PC-9 (cell line): ENCODE results near the gene USP48. TPM values are rescaled to one million over a fixed set of nuclear protein-coding genes. Genes with fewer than 3 reads are reported as not detected.

Experiments
- BruUV-seq: library from RNA; stranded (reverse); fragments of 400-500 nt; replicated peaks from 2 replicates; lab custom pipeline; 2021; lab: Mats Ljungman, UMichigan
- CTCF ChIA-PET: fragments of 300-600 bp; sonication (Branson Sonifier 250); formaldehyde crosslinking; loops from one replicate; lab custom pipeline; 2022; ENCODE audit warnings: antibody characterized with exemption; lab: Charles Lee
- POLR2A ChIA-PET: fragments of 300-600 bp; sonication (Branson Sonifier 250); formaldehyde crosslinking; loops from one replicate; lab custom pipeline; 2022; ENCODE audit warnings: antibody characterized with exemption; ENCODE audit not compliant: unreplicated experiment; lab: Charles Lee
- DNase-seq, 2 experiments: peaks; one replicate each; pipeline versions ENCODE4 v3.0.0 to v3.0.0-alpha.2; 2015 to 2022; ENCODE audit warnings: mixed read lengths in 1 of 2
- H2AFZ ChIP-seq: fragments of 200-600 bp; sonication (generic); 2 replicates; pipeline ENCODE4 v1.8.1; 2017; ENCODE audit warnings: antibody characterized with exemption
- H3F3A ChIP-seq: fragments of 200-600 bp; sonication (generic); 2 replicates; pipeline ENCODE4 v1.8.1; 2017; ENCODE audit warnings: antibody characterized with exemption, mild to moderate bottlenecking, low read depth; ENCODE audit not compliant: insufficient read depth
- H3K27ac ChIP-seq: fragments of 200-600 bp; sonication (generic); 2 replicates; pipeline ENCODE4 v1.6.1; 2016; ENCODE audit warnings: mixed run types
- H3K27me3 ChIP-seq: fragments of 200-600 bp; sonication (generic); 2 replicates; pipeline ENCODE4 v1.6.1; 2016; ENCODE audit warnings: low read depth, mixed run types; ENCODE audit not compliant: insufficient read depth
- H3K36me3 ChIP-seq: fragments of 200-600 bp; sonication (generic); 2 replicates; pipeline ENCODE4 v1.6.1; 2016; ENCODE audit warnings: low read depth, mixed run types
- H3K4me1 ChIP-seq: fragments of 200-600 bp; sonication (generic); replicated peaks from 2 replicates; pipeline ENCODE4 v1.6.1; 2016; ENCODE audit warnings: mixed run types; ENCODE audit not compliant: insufficient read depth
- H3K4me2 ChIP-seq: fragments of 200-600 bp; sonication (generic); 2 replicates; pipeline ENCODE4 v1.6.1; 2017; ENCODE audit warnings: mixed run types
- H3K4me3 ChIP-seq: fragments of 200-600 bp; sonication (generic); 2 replicates; pipeline ENCODE4 v1.6.1; 2016; ENCODE audit warnings: mixed run types
- H3K79me2 ChIP-seq: fragments of 200-600 bp; sonication (generic); 2 replicates; pipeline ENCODE4 v1.6.1; 2017; ENCODE audit warnings: low read depth, mixed run types
- H3K9me2 ChIP-seq: fragments of 200-600 bp; sonication (generic); 2 replicates; pipeline ENCODE4 v1.8.1; 2017; ENCODE audit warnings: mild to moderate bottlenecking; ENCODE audit not compliant: insufficient read depth
- H3K9me3 ChIP-seq: fragments of 200-600 bp; sonication (generic); 2 replicates; pipeline ENCODE4 v1.8.1; 2016; ENCODE audit warnings: low read depth; ENCODE audit not compliant: insufficient read depth
- H4K20me1 ChIP-seq: fragments of 200-600 bp; sonication (generic); 2 replicates; pipeline ENCODE4 v1.8.1; 2017; ENCODE audit not compliant: insufficient read depth
- EZH2 ChIP-seq: fragments of 200-600 bp; sonication (generic); IDR thresholded peaks from 2 replicates; pipeline ENCODE4 v1.8.0; 2017; ENCODE audit warnings: antibody characterized with exemption, low read depth
- intact Hi-C: fragments of 100-400 bp; cut with micrococcal nuclease; formaldehyde crosslinking; loops from one replicate; pipeline ENCODE4 v1.10.0; 2022; ENCODE audit not compliant: unreplicated experiment
- total RNA-seq: library from RNA; stranded (reverse); gene quantifications from 2 replicates; pipeline ENCODE4 v1.2.3, GENCODE V29; 2021
- TF ChIP-seq, protein P1 (sequence below): fragments of 200-600 bp; sonication (generic); conservative IDR thresholded peaks from 2 replicates; pipeline ENCODE4 v1.6.1; 2017; ENCODE audit warnings: mixed run types, antibody characterized with exemption, mild to moderate bottlenecking, moderate library complexity

Gene USP48
- total RNA-seq, 1 experiment from 2014 or later = 63.1 TPM

- CTCF ChIA-PET = no interaction called here
- DNase-seq = no peak
- Histone ChIP-seq H3K36me3 (no peaks in the 10 kb centered on the region), H3K27ac (no peak overlapping the region), H2AFZ (no peak overlapping the region), H3K79me2 (no peaks in the 10 kb centered on the region), H3K9me2 (no peaks in the 10 kb centered on the region), H3K4me2 (no peak overlapping the region), H4K20me1 (no peaks in the 10 kb centered on the region), H3K9me3 (no peaks in the 10 kb centered on the region), H3F3A (no peaks in the 10 kb centered on the region), H3K4me1 (no peaks in the 10 kb centered on the region), H3K4me3 (no peak overlapping the region), H3K27me3 (no peaks in the 10 kb centered on the region)
- intact Hi-C loops = no loop called here
- POLR2A ChIA-PET = interaction anchor here (0.6 kb wide), 1 partner anchor 185 kb away, joined by 3 read pairs; no protein-coding TSS in a partner anchor
- TF ChIP-seq EZH2 = no peak
- TF ChIP-seq, protein P1, sequence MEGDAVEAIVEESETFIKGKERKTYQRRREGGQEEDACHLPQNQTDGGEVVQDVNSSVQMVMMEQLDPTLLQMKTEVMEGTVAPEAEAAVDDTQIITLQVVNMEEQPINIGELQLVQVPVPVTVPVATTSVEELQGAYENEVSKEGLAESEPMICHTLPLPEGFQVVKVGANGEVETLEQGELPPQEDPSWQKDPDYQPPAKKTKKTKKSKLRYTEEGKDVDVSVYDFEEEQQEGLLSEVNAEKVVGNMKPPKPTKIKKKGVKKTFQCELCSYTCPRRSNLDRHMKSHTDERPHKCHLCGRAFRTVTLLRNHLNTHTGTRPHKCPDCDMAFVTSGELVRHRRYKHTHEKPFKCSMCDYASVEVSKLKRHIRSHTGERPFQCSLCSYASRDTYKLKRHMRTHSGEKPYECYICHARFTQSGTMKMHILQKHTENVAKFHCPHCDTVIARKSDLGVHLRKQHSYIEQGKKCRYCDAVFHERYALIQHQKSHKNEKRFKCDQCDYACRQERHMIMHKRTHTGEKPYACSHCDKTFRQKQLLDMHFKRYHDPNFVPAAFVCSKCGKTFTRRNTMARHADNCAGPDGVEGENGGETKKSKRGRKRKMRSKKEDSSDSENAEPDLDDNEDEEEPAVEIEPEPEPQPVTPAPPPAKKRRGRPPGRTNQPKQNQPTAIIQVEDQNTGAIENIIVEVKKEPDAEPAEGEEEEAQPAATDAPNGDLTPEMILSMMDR = no peak
- BruUV-seq = no TSS peak
Observed at GRCh38 chr1:21706151-21706835, 76.7 kb downstream of the USP48 start.

DNA sequence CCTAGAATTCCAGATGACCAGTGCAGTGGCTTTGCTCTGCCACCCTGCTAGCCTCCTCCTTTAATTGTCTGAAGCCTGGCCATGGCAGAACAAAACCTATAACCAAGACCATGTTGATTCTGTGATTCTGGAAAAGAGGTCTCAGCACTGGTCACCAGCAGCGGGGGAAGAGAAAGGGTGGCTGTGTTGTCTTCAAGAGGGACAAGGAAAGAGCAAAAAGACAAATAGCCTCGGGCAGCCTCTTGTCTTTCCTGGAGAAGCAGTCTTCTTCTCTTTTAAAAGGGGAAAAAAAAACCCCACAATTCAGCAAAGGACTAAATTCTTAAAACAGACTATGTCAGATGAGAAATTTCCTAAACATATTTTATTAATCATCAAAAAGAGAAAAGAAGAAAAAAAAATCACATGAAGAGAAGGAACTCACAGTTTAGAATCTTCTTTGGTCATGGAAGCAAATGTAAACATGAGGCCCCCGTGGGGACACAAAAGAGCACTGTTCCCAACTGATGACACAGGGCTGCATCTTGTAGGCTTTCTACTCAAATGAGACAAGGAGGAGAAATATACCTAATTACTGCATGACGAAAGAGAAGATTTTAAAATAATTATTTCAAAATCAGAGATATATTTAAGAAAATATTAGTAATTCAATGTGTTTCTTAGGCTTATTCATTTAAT, 77.5 kb downstream of the USP48 start:
- no peaks in the 10 kb centered on the region for H3K36me3 ChIP-seq

DNA sequence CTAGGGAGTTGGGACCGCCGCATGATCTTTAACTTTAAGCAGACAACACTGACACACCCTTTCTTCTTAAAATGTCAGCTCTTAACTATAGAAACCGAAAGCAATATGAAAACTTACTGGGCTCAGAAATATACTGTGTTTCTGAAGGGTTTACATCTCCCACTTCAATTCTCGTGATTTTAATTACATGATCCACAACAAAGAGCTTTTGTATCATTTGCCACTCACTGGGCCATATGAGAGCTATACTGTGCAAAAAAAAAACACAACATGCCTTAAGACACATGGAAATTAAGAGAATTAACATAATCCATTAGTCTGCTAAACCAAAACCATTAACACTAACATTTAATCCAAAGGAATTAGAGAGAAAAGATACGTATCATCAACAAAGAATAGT, 78.8 kb downstream of the USP48 start:
- Histone ChIP-seq H3K9me2 (no peaks in the 10 kb centered on the region), H3K4me1 (no peaks in the 10 kb centered on the region), H3K27me3 (no peaks in the 10 kb centered on the region), H3K79me2 (no peaks in the 10 kb centered on the region), H3K9me3 (no peaks in the 10 kb centered on the region), H3F3A (no peaks in the 10 kb centered on the region), H4K20me1 (no peaks in the 10 kb centered on the region), H3K27ac (no peak overlapping the region), H2AFZ (no peak overlapping the region), H3K4me3 (no peak overlapping the region), H3K36me3 (no peaks in the 10 kb centered on the region), H3K4me2 (no peak overlapping the region)
- POLR2A ChIA-PET = interaction anchor here (0.6 kb wide), 1 partner anchor 35 kb away, joined by 3 read pairs; no protein-coding TSS in a partner anchor
- intact Hi-C loops = loop anchor here (5.0 kb wide), 2 partner anchors 38 to 113 kb away; no protein-coding TSS in a partner anchor
- no peak for TF ChIP-seq EZH2
- TF ChIP-seq, protein P1 = no peak
- no peak for DNase-seq
- no TSS peak for BruUV-seq
- CTCF ChIA-PET = interaction anchor here (0.7 kb wide), 2 partner anchors 218 to 315 kb away, joined by 3 to 4 read pairs; no protein-coding TSS in a partner anchor

More for the DNA sequence above, 77.5 kb downstream of the USP48 start:
- DNase-seq = no peak
- no peaks in the 10 kb centered on the region for H3K27me3 ChIP-seq
- H2AFZ ChIP-seq = no peak overlapping the region
- BruUV-seq = no TSS peak
- intact Hi-C loops = no loop called here
- H3F3A ChIP-seq = no peaks in the 10 kb centered on the region
- no peak overlapping the region for H3K4me3 ChIP-seq
- H3K79me2 ChIP-seq = no peaks in the 10 kb centered on the region
- H3K9me2 ChIP-seq = no peaks in the 10 kb centered on the region
- no peaks in the 10 kb centered on the region for H3K4me1 ChIP-seq
- TF ChIP-seq, protein P1 = no peak
- no peak for TF ChIP-seq EZH2
- ChIA-PET POLR2A (no interaction called here), CTCF (no interaction called here)
- H3K4me2 ChIP-seq = no peak overlapping the region
- H3K27ac ChIP-seq = no peak overlapping the region
- H4K20me1 ChIP-seq = no peaks in the 10 kb centered on the region
- H3K9me3 ChIP-seq = no peaks in the 10 kb centered on the region
